H1 (cell line): ENCODE measurements around the gene ZNF524. TPM values are rescaled to one million over a fixed set of nuclear protein-coding genes. Genes with fewer than 3 reads are reported as not detected.

ENCODE experiments used
- CTCF ChIA-PET: fragments of 300-600 bp; sonication (Branson Sonifier 250); formaldehyde crosslinking; loops from one replicate; lab custom pipeline; 2021; ENCODE audit not compliant: partially characterized antibody; lab: Charles Lee
- POLR2A ChIA-PET: fragments of 300-600 bp; sonication (Branson Sonifier 250); formaldehyde crosslinking; loops from one replicate; lab custom pipeline; 2021; ENCODE audit warnings: inconsistent platforms; ENCODE audit not compliant: partially characterized antibody; lab: Charles Lee
- DNase-seq, 2 experiments: peaks; one replicate each; pipeline versions ENCODE4 v3.0.0 to v3.0.0-alpha.2; 2010 to 2022; ENCODE audit warnings: low spot score in 2 of 2, low read depth in 1 of 2, mixed read lengths in 1 of 2
- FAIRE-seq: peaks from 2 replicates; lab custom pipeline; 2011; peaks lifted over from hg19 to GRCh38; lab: Jason Lieb, UNC
- H2AFZ ChIP-seq: 2 replicates; pipeline ENCODE4 v1.8.1; 2012; ENCODE audit warnings: low read length, inconsistent platforms
- H2AK5ac ChIP-seq: 2 replicates; pipeline ENCODE4 v1.6.1; 2013; ENCODE audit warnings: low read depth, low read length
- H2BK120ac ChIP-seq: replicated peaks from 2 replicates; pipeline ENCODE3; 2013; ENCODE audit warnings: low read depth, low read length, inconsistent platforms
- H2BK12ac ChIP-seq: 2 replicates; pipeline ENCODE4 v1.6.1; 2013; ENCODE audit warnings: low read depth, low read length
- H2BK15ac ChIP-seq: 2 replicates; pipeline ENCODE4 v1.6.1; 2013; ENCODE audit warnings: low read length
- H2BK20ac ChIP-seq: 2 replicates; pipeline ENCODE4 v1.6.1; 2013; ENCODE audit warnings: low read length
- H2BK5ac ChIP-seq: 2 replicates; pipeline ENCODE4 v1.6.1; 2013; ENCODE audit warnings: low read depth, low read length
- H3K14ac ChIP-seq: 2 replicates; pipeline ENCODE4 v1.6.1; 2013; ENCODE audit warnings: inconsistent platforms; ENCODE audit not compliant: insufficient read length
- H3K18ac ChIP-seq: 2 replicates; pipeline ENCODE4 v1.6.1; 2013; ENCODE audit warnings: low read length; ENCODE audit errors: extremely low read depth
- H3K23ac ChIP-seq: 2 replicates; pipeline ENCODE4 v1.6.1; 2013; ENCODE audit warnings: inconsistent platforms; ENCODE audit not compliant: insufficient read length
- H3K23me2 ChIP-seq: 2 replicates; pipeline ENCODE4 v1.6.1; 2013; ENCODE audit warnings: low read depth, low read length
- H3K27ac ChIP-seq: 2 replicates; pipeline ENCODE4 v1.6.1; 2011; ENCODE audit warnings: low read depth, low read length, inconsistent platforms
- H3K27me3 ChIP-seq, 4 experiments: replicated peaks in 1 of 4; 1 replicate in 1 of 4; 2 replicates in 3 of 4; pipeline versions ENCODE4 v1.6.1 to v1.8.1; 2011 to 2013; ENCODE audit warnings: low read length in 3 of 4, mild to moderate bottlenecking in 3 of 4, inconsistent platforms in 2 of 4, mixed read lengths in 2 of 4, moderate library complexity in 1 of 4; ENCODE audit not compliant: control insufficient read depth in 3 of 4, insufficient read depth in 3 of 4; ENCODE audit errors: extremely low read depth in 1 of 4
- H3K36me3 ChIP-seq, 4 experiments: 2 replicates each; pipeline versions ENCODE4 v1.6.1 to v1.8.1; 2011 to 2013; ENCODE audit warnings: mild to moderate bottlenecking in 4 of 4, low read length in 3 of 4, moderate library complexity in 2 of 4, control low read depth in 1 of 4, inconsistent platforms in 1 of 4; ENCODE audit not compliant: insufficient read depth in 4 of 4, control insufficient read depth in 2 of 4
- H3K4ac ChIP-seq: replicated peaks from 2 replicates; pipeline ENCODE3; 2013; ENCODE audit warnings: low read length, low read depth, mixed read lengths, inconsistent platforms; ENCODE audit not compliant: insufficient read length
- H3K4me1 ChIP-seq, 4 experiments: replicated peaks in 1 of 4; 1 replicate in 1 of 4; 2 replicates in 3 of 4; pipeline versions ENCODE4 v1.6.1 to v1.8.1; 2011 to 2013; ENCODE audit warnings: low read length in 3 of 4, inconsistent platforms in 2 of 4, mixed read lengths in 1 of 4; ENCODE audit not compliant: insufficient read depth in 4 of 4, control insufficient read depth in 3 of 4
- H3K4me2 ChIP-seq, 2 experiments: 2 replicates each; pipeline versions ENCODE4 v1.6.1 to v1.8.1; 2011 to 2013; ENCODE audit warnings: low read depth in 2 of 2, low read length in 2 of 2, control low read depth in 1 of 2, inconsistent platforms in 1 of 2, mild to moderate bottlenecking in 1 of 2; ENCODE audit not compliant: insufficient read depth in 1 of 2
- H3K4me3 ChIP-seq, 4 experiments: fragments of 200-600, 300-600 bp in 1 of 4; sonication (generic), shearing (Covaris generic), sonication (Bioruptor Twin) in 1 of 4; 2 replicates each; pipeline versions ENCODE4 v1.5.1 to v1.8.1; 2011 to 2016; ENCODE audit warnings: low read length in 4 of 4, low read depth in 3 of 4, control low read depth in 2 of 4, inconsistent platforms in 2 of 4, mild to moderate bottlenecking in 2 of 4, mixed read lengths in 1 of 4, moderate library complexity in 1 of 4; ENCODE audit not compliant: insufficient read depth in 2 of 4; ENCODE audit errors: extremely low read depth in 1 of 4
- H3K56ac ChIP-seq: replicated peaks from 2 replicates; pipeline ENCODE3; 2013; ENCODE audit warnings: low read depth, mild to moderate bottlenecking, mixed read lengths, low read length, inconsistent platforms; ENCODE audit not compliant: insufficient read length
- H3K79me1 ChIP-seq: 2 replicates; pipeline ENCODE4 v1.6.1; 2013; ENCODE audit warnings: low read depth, low read length, control low read depth
- H3K79me2 ChIP-seq, 2 experiments: 2 replicates each; pipeline versions ENCODE4 v1.6.1 to v1.8.1; 2012 to 2013; ENCODE audit warnings: low read length in 2 of 2, mild to moderate bottlenecking in 2 of 2, inconsistent platforms in 1 of 2; ENCODE audit not compliant: insufficient read depth in 2 of 2, control insufficient read depth in 1 of 2
- H3K9ac ChIP-seq, 4 experiments: replicated peaks in 1 of 4; 1 replicate in 1 of 4; 2 replicates in 3 of 4; pipeline versions ENCODE4 v1.6.1 to v1.8.1; 2011 to 2013; ENCODE audit warnings: low read depth in 3 of 4, low read length in 3 of 4, control low read depth in 2 of 4, mild to moderate bottlenecking in 2 of 4, moderate library complexity in 2 of 4, inconsistent platforms in 1 of 4; ENCODE audit errors: extremely low read depth in 1 of 4
- H3K9me3 ChIP-seq, 2 experiments: 2 replicates each; pipeline versions ENCODE4 v1.6.1 to v1.8.1; 2012 to 2013; ENCODE audit warnings: mild to moderate bottlenecking in 2 of 2, moderate library complexity in 2 of 2, control low read depth in 1 of 2, inconsistent platforms in 1 of 2, low read depth in 1 of 2, low read length in 1 of 2, mixed read lengths in 1 of 2; ENCODE audit not compliant: insufficient read depth in 2 of 2
- H4K20me1 ChIP-seq, 2 experiments: replicated peaks in 1 of 2; 2 replicates each; pipeline versions ENCODE3 to v1.8.1; 2011 to 2013; ENCODE audit warnings: inconsistent platforms in 2 of 2, low read length in 2 of 2, mild to moderate bottlenecking in 1 of 2; ENCODE audit not compliant: insufficient read depth in 2 of 2, control insufficient read depth in 1 of 2
- H4K5ac ChIP-seq: 2 replicates; pipeline ENCODE4 v1.6.1; 2013; ENCODE audit warnings: low read length, low read depth, mixed read lengths, inconsistent platforms; ENCODE audit not compliant: insufficient read length
- H4K8ac ChIP-seq: 2 replicates; pipeline ENCODE4 v1.8.0; 2013; ENCODE audit warnings: mild to moderate bottlenecking, moderate library complexity, low read length, inconsistent platforms; ENCODE audit not compliant: insufficient read depth; ENCODE audit errors: extremely low read depth
- H4K91ac ChIP-seq: replicated peaks from 2 replicates; pipeline ENCODE3; 2013; ENCODE audit warnings: low read length, mixed read lengths, inconsistent platforms; ENCODE audit not compliant: insufficient read length
- ASH2L ChIP-seq: fragments of 200-600, 300-600 bp; sonication (generic); IDR thresholded peaks from one replicate; pipeline ENCODE4 v1.7.1; 2017; ENCODE audit warnings: low read length
- MAX ChIP-seq: IDR thresholded peaks from 2 replicates; pipeline ENCODE4 v1.6.1; 2012; ENCODE audit warnings: inconsistent platforms
- NRF1 ChIP-seq: IDR thresholded peaks from 2 replicates; pipeline ENCODE4 v1.6.1; 2011; ENCODE audit warnings: mild to moderate bottlenecking, low read depth, low read length, improper control_type of control experiment
- PHF8 ChIP-seq: fragments of 200-600 bp; sonication (generic); conservative IDR thresholded peaks from 2 replicates; pipeline ENCODE4 v1.7.1; 2012; ENCODE audit warnings: low read depth, mild to moderate bottlenecking, inconsistent platforms, low read length, moderate library complexity
- POLR2A ChIP-seq, 2 experiments: IDR thresholded peaks; 1 replicate in 1 of 2; 2 replicates in 1 of 2; pipeline ENCODE4 v1.6.1; 2011; ENCODE audit warnings: low read depth in 2 of 2, low read length in 2 of 2, mild to moderate bottlenecking in 2 of 2; ENCODE audit errors: control extremely low read depth in 1 of 2
- TAF1 ChIP-seq: IDR thresholded peaks from 2 replicates; pipeline ENCODE4 v1.6.1; 2011; ENCODE audit warnings: mild to moderate bottlenecking, low read depth, low read length
- WGBS, 2 experiments: shearing (Covaris generic) in 1 of 2; methylation state at CpG; one replicate each; pipeline versions ENCODE4 v1.1.6 to v1.1.7; 2013 to 2015; ENCODE audit warnings: low lambda C conversion rate in 2 of 2, mixed read lengths in 2 of 2, inconsistent platforms in 1 of 2, low coverage in 1 of 2, missing lambda C conversion rate in 1 of 2; ENCODE audit not compliant: insufficient replicate concordance in 2 of 2, insufficient coverage in 1 of 2, insufficient read length in 1 of 2; ENCODE audit errors: extremely low coverage in 1 of 2, missing lambda C conversion rate in 1 of 2; 5-methylcytosine and 5-hydroxymethylcytosine counted together
- polyA plus RNA-seq, 7 experiments: library from polyadenylated mRNA; depleted of rRNA in 3 of 7; stranded (reverse) in 5 of 7; unstranded in 2 of 7; fragments of >200 nt in 5 of 7; fragments of 200-250 nt in 2 of 7; gene quantifications; 1 replicate in 5 of 7; 2 replicates in 1 of 7; 4 replicates in 1 of 7; pipeline versions ENCODE4 v1.2.1 to v1.2.3, GENCODE V29; 2011 to 2013; ENCODE audit warnings: missing spikeins in 2 of 7, mixed read lengths in 2 of 7
- total RNA-seq: library from RNA; stranded (reverse); fragmentation: NEBNext Ultra II Directional; extraction: Animal tissue kit (Norgen Biotek cat#: 25700); gene quantifications from 2 replicates; pipeline ENCODE4 v1.2.1, GENCODE V29; 2021
- TF ChIP-seq, protein P1 (sequence below): IDR thresholded peaks from 2 replicates; pipeline ENCODE4 v1.6.1; 2012; ENCODE audit warnings: inconsistent platforms

ZNF524 gene
- total and polyA plus RNA-seq, 2 of the 8 experiments (the other 6 are each of a cell fraction or from before 2014, with no cell fraction given) = 4.4 to 4.7 TPM

DNA sequence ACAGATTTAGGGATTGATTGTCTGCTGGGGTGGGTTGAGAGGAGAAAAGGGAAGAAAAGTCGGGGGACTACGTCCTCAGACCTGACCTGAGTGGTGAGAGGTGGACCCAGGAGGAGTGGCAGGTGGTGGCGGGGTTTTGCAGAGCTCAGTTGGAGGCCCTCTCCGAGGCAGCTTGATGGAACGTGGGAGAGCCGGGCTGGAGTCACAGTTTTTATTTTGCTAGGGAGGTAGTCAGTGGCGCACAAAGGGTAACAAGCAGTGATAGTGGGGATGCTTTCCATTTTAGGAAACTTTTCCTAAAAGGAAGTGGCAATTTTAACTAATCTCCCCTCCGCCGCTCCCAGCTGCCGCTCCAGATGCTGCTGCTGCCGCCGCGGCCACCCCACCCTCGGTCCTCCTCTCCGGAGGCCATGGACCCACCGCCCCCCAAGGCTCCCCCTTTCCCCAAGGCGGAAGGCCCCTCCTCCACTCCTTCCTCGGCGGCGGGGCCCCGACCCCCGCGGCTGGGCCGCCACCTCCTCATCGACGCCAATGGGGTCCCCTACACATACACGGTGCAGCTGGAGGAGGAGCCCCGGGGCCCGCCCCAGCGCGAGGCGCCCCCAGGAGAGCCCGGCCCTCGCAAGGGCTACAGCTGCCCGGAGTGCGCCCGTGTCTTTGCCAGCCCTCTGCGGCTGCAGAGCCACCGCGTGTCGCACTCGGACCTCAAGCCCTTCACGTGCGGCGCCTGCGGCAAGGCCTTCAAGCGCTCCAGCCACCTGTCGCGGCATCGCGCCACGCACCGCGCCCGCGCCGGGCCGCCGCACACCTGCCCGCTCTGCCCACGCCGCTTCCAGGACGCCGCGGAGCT lies 42.3 kb downstream of the ZNF524 start:
- Histone ChIP-seq H3K23me2 (peaks cover 29% of the 10 kb centered on the region), H4K91ac (peak overlapping the region; percentile 75), H2BK12ac (0 out of 2 replicates have a peak overlapping the region, but pooled peaks have one; percentile 35), H3K4me2 (peak overlapping the region; percentile 87 to 99), H3K27ac (peak overlapping the region; percentile 17; the same call in 1 of the 2 replicates), H3K18ac (peak overlapping the region; percentile 94), H3K79me2 (peaks cover 4 to 24% of the 10 kb centered on the region in 2 experiments; a peak in 3 of 4 replicates), H4K8ac (peak overlapping the region; percentile 81; the same call in 1 of the 2 replicates), H3K9me3 (no peaks in the 10 kb centered on the region; a peak in 1 of 4 replicates), H3K27me3 (no peaks in the 10 kb centered on the region), H2BK20ac (no peak overlapping the region), H3K4me1 (peaks cover 0 to 21% (median 10%) of the 10 kb centered on the region in 4 experiments; a peak in 6 of 7 replicates), H2AK5ac (peak overlapping the region; percentile 75; the same call in 1 of the 2 replicates), H3K36me3 (peaks cover 7 to 13% (median 10%) of the 10 kb centered on the region in 4 experiments), H3K9ac (peak overlapping the region; percentile 41 to 78 (median 56)), H4K5ac (no peak overlapping the region), H2BK120ac (no peak overlapping the region), H2BK5ac (peak overlapping the region; percentile 63), H3K56ac (peak overlapping the region; percentile 40), H3K4me3 (peak overlapping the region; percentile 68 to 98 (median 80)), H3K79me1 (peaks cover 11% of the 10 kb centered on the region), H3K14ac (no peak overlapping the region), H2BK15ac (no peak overlapping the region), H3K23ac (peak overlapping the region; percentile 61), H4K20me1 (peaks cover 0 to 7% of the 10 kb centered on the region in 2 experiments), H2AFZ (no peak overlapping the region), H3K4ac (peak overlapping the region; percentile 96)
- no peak for TF ChIP-seq ASH2L
- TF ChIP-seq PHF8 = peak; percentile 28; the same call in 1 of the 2 replicates
- no peak for TF ChIP-seq TAF1
- TF ChIP-seq NRF1 = no peak
- TF ChIP-seq, protein P1, sequence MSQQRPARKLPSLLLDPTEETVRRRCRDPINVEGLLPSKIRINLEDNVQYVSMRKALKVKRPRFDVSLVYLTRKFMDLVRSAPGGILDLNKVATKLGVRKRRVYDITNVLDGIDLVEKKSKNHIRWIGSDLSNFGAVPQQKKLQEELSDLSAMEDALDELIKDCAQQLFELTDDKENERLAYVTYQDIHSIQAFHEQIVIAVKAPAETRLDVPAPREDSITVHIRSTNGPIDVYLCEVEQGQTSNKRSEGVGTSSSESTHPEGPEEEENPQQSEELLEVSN = peak; percentile 57
- peak; percentile 81 for TF ChIP-seq MAX
- TF ChIP-seq POLR2A (IDR thresholded peaks at IDR 0.05; ENCODE audit: control extremely low read depth in 1 of 2, low read depth in 2 of 2, low read length in 2 of 2) = peak in 1 of 2 experiments; percentile 39; a peak in 1 of 3 replicates
- no peak for FAIRE-seq
- DNase-seq = peak in 1 of 2 experiments; percentile 61
- ChIA-PET CTCF (interaction anchor here (1.0 to 4.0 kb wide), 5 partner anchors 10 to 62 kb away, joined by 3 to 18 read pairs (median 4); no protein-coding TSS in a partner anchor), POLR2A (interaction anchor here (0.6 to 9.2 kb wide), 12 partner anchors 8 to 760 kb away, joined by 3 to 96 read pairs (median 4); partner anchors contain the start of genes U2AF2, ZNF524, ZNF628 and ZNF784)
- 1% methylated on average over 45 of the region's 65 CpGs; no CpG with 5 or more reads in 1 of the 2 experiments for WGBS, 2 experiments
